ENCODE results near the gene PPP1R37. TPM values are rescaled to one million over a fixed set of nuclear protein-coding genes. Genes with fewer than 3 reads are reported as not detected.

The PPP1R37 gene
- total RNA-seq, 1 experiment from 2014 or later, result 8.0 TPM

- DNase-seq, result no peak
- peaks cover 15% of the 10 kb centered on the region for H3K4me1 ChIP-seq (ENCODE audit: low read length)
- H3K9me2 ChIP-seq (replicated peaks; ENCODE audit: insufficient read depth, low read length), result no peaks in the 10 kb centered on the region
- H3K4me2 ChIP-seq (ENCODE audit: low read depth, low read length, poor library complexity, severe bottlenecking), result no peak overlapping the region
- H4K20me1 ChIP-seq (ENCODE audit: insufficient read depth, low read depth, low read length), result no peaks in the 10 kb centered on the region
- no peak overlapping the region for H2AFZ ChIP-seq (ENCODE audit: low read length)
- H3K36me3 ChIP-seq (ENCODE audit: insufficient read depth, low read length), result no peaks in the 10 kb centered on the region
- no peaks in the 10 kb centered on the region for H3K9me3 ChIP-seq (ENCODE audit: low read length)
- H3K27me3 ChIP-seq (ENCODE audit: low read length), result no peaks in the 10 kb centered on the region
- no peak overlapping the region for H3K27ac ChIP-seq (ENCODE audit: low read length)
- H3K79me2 ChIP-seq (ENCODE audit: low read length), result peaks cover 20% of the 10 kb centered on the region
- no peak overlapping the region for H3K4me3 ChIP-seq (ENCODE audit: low read length)
- H3K9ac ChIP-seq (ENCODE audit: low read length), result no peak overlapping the region
These were observed 49.2 kb downstream of the PPP1R37 start for GRCh38 chr19:45142016-45142725.

- Histone ChIP-seq H3K4me1 (ENCODE audit: low read length) (peaks cover 10% of the 10 kb centered on the region), H3K4me2 (ENCODE audit: low read depth, low read length, poor library complexity, severe bottlenecking) (no peak overlapping the region), H3K27me3 (ENCODE audit: low read length) (no peaks in the 10 kb centered on the region), H3K27ac (ENCODE audit: low read length) (no peak overlapping the region), H3K4me3 (ENCODE audit: low read length) (no peak overlapping the region), H3K36me3 (ENCODE audit: insufficient read depth, low read length) (no peaks in the 10 kb centered on the region), H3K79me2 (ENCODE audit: low read length) (peaks cover 17% of the 10 kb centered on the region), H4K20me1 (ENCODE audit: insufficient read depth, low read depth, low read length) (no peaks in the 10 kb centered on the region), H3K9ac (ENCODE audit: low read length) (no peak overlapping the region), H2AFZ (ENCODE audit: low read length) (no peak overlapping the region), H3K9me3 (ENCODE audit: low read length) (no peaks in the 10 kb centered on the region), H3K9me2 (replicated peaks; ENCODE audit: insufficient read depth, low read length) (no peaks in the 10 kb centered on the region)
- no peak for DNase-seq
These were observed 49.7 kb downstream of the PPP1R37 start for GRCh38 chr19:45142726-45143110.

- no peak overlapping the region for H3K9ac ChIP-seq (ENCODE audit: low read length)
These were observed 51.7 kb downstream of the PPP1R37 start for GRCh38 chr19:45144431-45145269.

GRCh38 chr19:45145270-45146189 is 52.6 kb downstream of the PPP1R37 start:
- Histone ChIP-seq H3K4me2 (ENCODE audit: low read depth, low read length, poor library complexity, severe bottlenecking) (no peak overlapping the region), H3K79me2 (ENCODE audit: low read length) (no peaks in the 10 kb centered on the region), H3K4me1 (ENCODE audit: low read length) (no peaks in the 10 kb centered on the region), H3K27me3 (ENCODE audit: low read length) (no peaks in the 10 kb centered on the region), H3K9ac (ENCODE audit: low read length) (no peak overlapping the region), H2AFZ (ENCODE audit: low read length) (no peak overlapping the region), H3K9me3 (ENCODE audit: low read length) (no peaks in the 10 kb centered on the region), H4K20me1 (ENCODE audit: insufficient read depth, low read depth, low read length) (no peaks in the 10 kb centered on the region), H3K4me3 (ENCODE audit: low read length) (no peak overlapping the region), H3K9me2 (replicated peaks; ENCODE audit: insufficient read depth, low read length) (no peaks in the 10 kb centered on the region), H3K36me3 (ENCODE audit: insufficient read depth, low read length) (no peaks in the 10 kb centered on the region), H3K27ac (ENCODE audit: low read length) (no peak overlapping the region)
- no peak for DNase-seq

More at GRCh38 chr19:45144431-45145269, 51.7 kb downstream of the PPP1R37 start:
- no peaks in the 10 kb centered on the region for H3K36me3 ChIP-seq (ENCODE audit: insufficient read depth, low read length)
- H3K9me3 ChIP-seq (ENCODE audit: low read length), result no peaks in the 10 kb centered on the region
- H2AFZ ChIP-seq (ENCODE audit: low read length), result no peak overlapping the region
- no peak overlapping the region for H3K4me2 ChIP-seq (ENCODE audit: low read depth, low read length, poor library complexity, severe bottlenecking)
- H3K4me1 ChIP-seq (ENCODE audit: low read length), result no peaks in the 10 kb centered on the region
- DNase-seq, result no peak
- H3K9me2 ChIP-seq (replicated peaks; ENCODE audit: insufficient read depth, low read length), result no peaks in the 10 kb centered on the region
- no peak overlapping the region for H3K4me3 ChIP-seq (ENCODE audit: low read length)
- no peaks in the 10 kb centered on the region for H4K20me1 ChIP-seq (ENCODE audit: insufficient read depth, low read depth, low read length)
- H3K27me3 ChIP-seq (ENCODE audit: low read length), result no peaks in the 10 kb centered on the region
- peaks cover 3% of the 10 kb centered on the region; the same call in 1 of the 2 replicates for H3K79me2 ChIP-seq (ENCODE audit: low read length)
- no peak overlapping the region for H3K27ac ChIP-seq (ENCODE audit: low read length)

GRCh38 chr19:45146251-45146650 is 53.3 kb downstream of the PPP1R37 start:
- H3K4me2 ChIP-seq (ENCODE audit: low read depth, low read length, poor library complexity, severe bottlenecking), result no peak overlapping the region
- no peaks in the 10 kb centered on the region for H3K36me3 ChIP-seq (ENCODE audit: insufficient read depth, low read length)
- no peak overlapping the region for H2AFZ ChIP-seq (ENCODE audit: low read length)
- H3K4me3 ChIP-seq (ENCODE audit: low read length), result no peak overlapping the region
- no peaks in the 10 kb centered on the region for H3K4me1 ChIP-seq (ENCODE audit: low read length)
- H3K9ac ChIP-seq (ENCODE audit: low read length), result no peak overlapping the region
- no peak overlapping the region for H3K27ac ChIP-seq (ENCODE audit: low read length)
- H3K9me2 ChIP-seq (replicated peaks; ENCODE audit: insufficient read depth, low read length), result no peaks in the 10 kb centered on the region
- no peaks in the 10 kb centered on the region for H3K9me3 ChIP-seq (ENCODE audit: low read length)
- DNase-seq, result no peak
- no peaks in the 10 kb centered on the region for H3K79me2 ChIP-seq (ENCODE audit: low read length)
- no peaks in the 10 kb centered on the region for H4K20me1 ChIP-seq (ENCODE audit: insufficient read depth, low read depth, low read length)
- H3K27me3 ChIP-seq (ENCODE audit: low read length), result no peaks in the 10 kb centered on the region

- Histone ChIP-seq H3K79me2 (ENCODE audit: low read length) (no peaks in the 10 kb centered on the region), H3K4me2 (ENCODE audit: low read depth, low read length, poor library complexity, severe bottlenecking) (no peak overlapping the region), H3K9me2 (replicated peaks; ENCODE audit: insufficient read depth, low read length) (no peaks in the 10 kb centered on the region), H3K36me3 (ENCODE audit: insufficient read depth, low read length) (no peaks in the 10 kb centered on the region), H3K27ac (ENCODE audit: low read length) (no peak overlapping the region), H2AFZ (ENCODE audit: low read length) (no peak overlapping the region), H3K9ac (ENCODE audit: low read length) (no peak overlapping the region), H3K27me3 (ENCODE audit: low read length) (no peaks in the 10 kb centered on the region), H3K4me1 (ENCODE audit: low read length) (no peaks in the 10 kb centered on the region), H3K4me3 (ENCODE audit: low read length) (no peak overlapping the region), H4K20me1 (ENCODE audit: insufficient read depth, low read depth, low read length) (no peaks in the 10 kb centered on the region), H3K9me3 (ENCODE audit: low read length) (no peaks in the 10 kb centered on the region)
- no peak for DNase-seq
These were observed 53.8 kb downstream of the PPP1R37 start for GRCh38 chr19:45146741-45147205.

GRCh38 chr19:45147835-45148676 is 55.1 kb downstream of the PPP1R37 start:
- H3K4me3 ChIP-seq (ENCODE audit: low read length), result no peak overlapping the region
- DNase-seq, result no peak
- no peaks in the 10 kb centered on the region for H3K27me3 ChIP-seq (ENCODE audit: low read length)
- H3K36me3 ChIP-seq (ENCODE audit: insufficient read depth, low read length), result no peaks in the 10 kb centered on the region
- H3K4me2 ChIP-seq (ENCODE audit: low read depth, low read length, poor library complexity, severe bottlenecking), result no peak overlapping the region
- no peaks in the 10 kb centered on the region for H3K9me3 ChIP-seq (ENCODE audit: low read length)
- no peak overlapping the region for H3K27ac ChIP-seq (ENCODE audit: low read length)
- no peak overlapping the region for H2AFZ ChIP-seq (ENCODE audit: low read length)
- no peak overlapping the region for H3K9ac ChIP-seq (ENCODE audit: low read length)
- H3K79me2 ChIP-seq (ENCODE audit: low read length), result no peaks in the 10 kb centered on the region
- H3K9me2 ChIP-seq (replicated peaks; ENCODE audit: insufficient read depth, low read length), result no peaks in the 10 kb centered on the region
- H4K20me1 ChIP-seq (ENCODE audit: insufficient read depth, low read depth, low read length), result no peaks in the 10 kb centered on the region
- no peaks in the 10 kb centered on the region for H3K4me1 ChIP-seq (ENCODE audit: low read length)
